Naive B cell (primary cell): ENCODE results near the gene OOSP1. TPM values are rescaled to one million over a fixed set of nuclear protein-coding genes. Genes with fewer than 3 reads are reported as not detected.
"Not testable (repeated sequence)": the region's sequence is repeated elsewhere in the genome, so short reads cannot be mapped to it uniquely, and the experiment has no call there.

Experiments used
- ATAC-seq, 2 donors: fragments of 150-1000 bp; cut with Tn5 transposase; 2 replicates each; pipeline ENCODE4 v1.10.0; 2021; ENCODE audit warnings: low read depth in 2 of 2, mild to moderate bottlenecking in 2 of 2, moderate library complexity in 2 of 2
- DNase-seq: peaks from one replicate; pipeline ENCODE4 v3.0.0; 2022
- H3K27ac Mint-ChIP-seq, 6 donors: one replicate each; pipeline ENCODE4 v1.8.0; 2020 to 2022; ENCODE audit warnings: mild to moderate bottlenecking in 6 of 6, mixed read lengths in 6 of 6, moderate library complexity in 5 of 6, inconsistent platforms in 2 of 6
- H3K27me3 Mint-ChIP-seq, 3 donors: one replicate each; pipeline ENCODE4 v1.8.0; 2021 to 2022; ENCODE audit warnings: mixed read lengths in 3 of 3, mild to moderate bottlenecking in 1 of 3
- H3K36me3 Mint-ChIP-seq, 2 donors: one replicate each; pipeline ENCODE4 v1.8.0; 2020 to 2022; ENCODE audit warnings: mixed read lengths in 2 of 2, inconsistent platforms in 1 of 2, mild to moderate bottlenecking in 1 of 2
- H3K4me1 Mint-ChIP-seq, 3 donors: one replicate each; pipeline ENCODE4 v1.8.0; 2020 to 2022; ENCODE audit warnings: mixed read lengths in 3 of 3, inconsistent platforms in 1 of 3, mild to moderate bottlenecking in 1 of 3, moderate library complexity in 1 of 3
- H3K4me3 Mint-ChIP-seq, 8 donors: one replicate each; pipeline ENCODE4 v1.8.0; 2020 to 2022; ENCODE audit warnings: mild to moderate bottlenecking in 8 of 8, mixed read lengths in 8 of 8, moderate library complexity in 8 of 8, inconsistent platforms in 2 of 8
- H3K9me3 Mint-ChIP-seq, 7 donors: one replicate each; pipeline ENCODE4 v1.8.0; 2020 to 2022; ENCODE audit warnings: mixed read lengths in 7 of 7, mild to moderate bottlenecking in 5 of 7, inconsistent platforms in 2 of 7, moderate library complexity in 1 of 7
- polyA plus RNA-seq, 6 donors: library from polyadenylated mRNA; unstranded; fragments of 300-500 nt; fragmentation: Illumina TruSeq; gene quantifications; one replicate each; pipeline ENCODE4 v1.2.3, GENCODE V29; 2021; ENCODE audit warnings: low read depth in 6 of 6

Gene OOSP1, protein sequence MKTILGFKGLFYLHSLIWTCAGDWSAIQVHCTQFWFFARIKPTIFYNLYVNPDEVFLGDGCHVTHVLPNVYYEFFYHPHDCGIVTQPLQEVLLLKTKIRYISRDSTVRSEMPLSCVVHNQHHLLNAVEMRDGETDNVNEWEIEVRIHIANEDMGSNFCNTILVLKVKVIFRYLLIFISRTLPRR
- polyA plus RNA-seq = not detected

DNA sequence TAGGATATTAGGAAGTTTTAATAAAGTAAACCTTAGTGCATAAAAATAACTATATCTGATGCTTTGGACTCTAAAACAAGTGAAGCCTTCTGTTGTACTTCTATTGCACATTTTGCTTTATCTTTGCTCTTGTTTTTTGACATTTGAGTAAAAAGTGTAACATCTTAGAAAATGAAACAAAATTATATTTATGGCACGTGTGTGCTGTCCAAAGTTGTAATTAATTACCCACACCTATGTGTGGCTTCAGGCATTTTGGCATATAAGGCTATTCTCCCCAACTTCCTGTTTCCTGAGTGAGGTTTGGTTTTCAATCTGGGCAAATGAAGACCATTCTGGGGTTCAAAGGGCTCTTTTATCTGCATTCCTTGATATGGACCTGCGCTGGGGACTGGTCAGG is at the start of gene OOSP1:
Gene OOSP1, plus strand, starts transcription at position 301 of the 400 bp plus-strand sequence. Its CDS starts 23 bp downstream, at position 324.
- DNase-seq (no peak), ATAC-seq (no peak)
- Mint-ChIP-seq H3K4me1 (peaks cover 9 to 17% (median 13%) of the 10 kb centered on the region in 3 donors), H3K36me3 (no peaks in the 10 kb centered on the region), H3K4me3 (peak within 1 kb of the TSS in 2 of 8 donors; percentile 35 to 69), H3K27me3 (peaks cover 0 to 5% (median 2%) of the 10 kb centered on the region in 3 donors), H3K27ac (no peak within 1 kb of the TSS), H3K9me3 (peaks cover 0 to 5% (median 0%) of the 10 kb centered on the region in 7 donors)

DNA sequence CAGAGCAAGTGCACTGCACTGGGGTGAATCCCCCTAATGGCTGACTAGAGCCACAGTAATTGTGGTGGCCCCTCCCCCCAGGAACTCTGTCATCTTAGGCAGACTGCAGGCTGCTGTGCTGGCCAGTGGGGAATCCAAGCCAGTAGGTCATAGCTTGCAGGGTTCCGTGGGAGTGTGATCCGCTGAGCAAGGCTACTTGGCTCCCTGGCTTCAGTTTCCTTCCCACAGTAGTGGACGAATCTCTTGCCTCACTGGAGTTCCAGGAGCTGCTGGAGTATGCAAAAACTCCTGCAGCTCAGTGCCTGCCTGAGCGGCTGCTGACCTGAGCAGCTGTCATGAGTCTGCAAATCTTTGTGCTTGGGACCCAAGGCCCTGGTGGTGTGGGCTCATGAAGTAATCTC is 46.5 kb upstream of the OOSP1 start:
- H3K9me3 Mint-ChIP-seq = peaks cover 19 to 46% (median 34%) of the 10 kb centered on the region in 7 donors
- H3K27me3 Mint-ChIP-seq = peaks cover 9 to 16% (median 9%) of the 10 kb centered on the region in 3 donors
- peaks cover 20 to 21% of the 10 kb centered on the region in 2 donors for H3K36me3 Mint-ChIP-seq

DNA sequence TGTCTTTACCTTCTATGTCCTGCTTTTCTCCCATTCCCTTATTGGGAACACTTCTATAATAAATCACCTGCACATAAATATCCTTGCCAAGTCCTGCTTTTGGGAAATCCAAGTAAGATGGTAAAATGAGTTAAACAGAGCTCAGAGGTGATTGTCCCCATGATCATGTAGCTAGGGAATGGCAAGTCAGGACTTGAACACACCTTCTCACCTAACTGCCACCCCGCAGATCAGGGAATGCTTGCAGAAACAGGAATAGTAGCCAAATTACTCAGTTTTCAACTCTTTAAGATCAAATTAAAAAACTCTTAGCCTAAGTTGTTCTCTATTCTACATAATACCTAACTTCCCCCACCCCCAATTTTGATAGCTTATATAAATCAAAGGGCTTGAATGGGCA is 43.6 kb upstream of the OOSP1 start:
- Mint-ChIP-seq H3K4me3 (no peak overlapping the region), H3K9me3 (peaks cover 5 to 20% (median 12%) of the 10 kb centered on the region in 7 donors), H3K27me3 (peaks cover 0 to 13% (median 9%) of the 10 kb centered on the region in 3 donors), H3K4me1 (no peaks in the 10 kb centered on the region), H3K36me3 (peaks cover 7 to 8% of the 10 kb centered on the region in 2 donors), H3K27ac (no peak overlapping the region)
- ATAC-seq (no peak), DNase-seq (no peak)

More for the DNA sequence above, 46.5 kb upstream of the OOSP1 start:
- H3K4me1 Mint-ChIP-seq = no peaks in the 10 kb centered on the region
- ATAC-seq = no peak
- H3K27ac Mint-ChIP-seq = no peak overlapping the region
- no peak overlapping the region for H3K4me3 Mint-ChIP-seq
- DNase-seq = no peak

DNA sequence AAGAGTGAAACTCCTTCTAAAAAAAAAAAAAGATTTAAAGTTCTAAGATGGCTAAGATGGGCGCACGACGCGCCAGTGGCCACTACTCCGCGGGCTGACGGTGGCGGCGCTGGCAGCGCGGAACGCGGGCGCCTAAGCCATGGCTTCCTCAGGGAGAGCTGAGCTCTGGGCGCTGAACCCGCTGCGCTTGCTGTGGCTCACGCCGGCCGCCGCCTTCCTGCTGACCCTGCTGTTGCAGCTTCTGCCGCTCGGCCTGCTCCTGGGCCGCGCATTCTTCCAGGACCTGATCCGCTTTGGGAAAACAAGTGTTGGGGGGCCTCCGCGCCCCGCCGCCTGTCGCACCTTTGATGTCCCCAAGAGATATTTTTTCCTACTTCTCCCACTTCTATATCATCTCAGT is 40.2 kb upstream of the OOSP1 start:
- no peaks in the 10 kb centered on the region for H3K36me3 Mint-ChIP-seq
- H3K27ac Mint-ChIP-seq = no peak overlapping the region
- ATAC-seq = no peak
- no peak for DNase-seq
- H3K4me1 Mint-ChIP-seq = no peaks in the 10 kb centered on the region
- H3K27me3 Mint-ChIP-seq = peaks cover 0 to 13% (median 9%) of the 10 kb centered on the region in 3 donors
- peaks cover 0 to 5% (median 0%) of the 10 kb centered on the region in 7 donors for H3K9me3 Mint-ChIP-seq
- no peak overlapping the region for H3K4me3 Mint-ChIP-seq

DNA sequence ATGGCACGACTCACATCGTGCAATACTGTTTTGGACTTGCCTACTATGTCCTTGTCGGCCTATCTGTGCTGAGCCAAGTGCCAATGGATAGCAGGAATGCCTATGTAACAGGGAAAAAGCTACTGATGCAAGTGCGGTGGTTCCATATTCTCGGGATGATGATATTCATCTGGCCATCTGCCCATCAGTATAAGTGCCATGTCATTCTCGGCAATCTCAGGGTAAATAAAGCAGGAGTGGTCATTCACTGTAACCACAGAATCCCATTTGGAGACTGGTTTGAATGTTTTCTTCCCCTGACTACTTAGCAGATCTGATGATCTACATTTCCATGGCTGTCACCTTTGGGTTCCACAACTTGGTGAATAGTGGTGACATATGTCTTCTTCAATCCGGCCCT is 39.6 kb upstream of the OOSP1 start:
- no peaks in the 10 kb centered on the region for H3K4me1 Mint-ChIP-seq
- DNase-seq (no peak), ATAC-seq (no peak)
- no peak overlapping the region for H3K4me3 Mint-ChIP-seq
- H3K27me3 Mint-ChIP-seq = peaks cover 0 to 13% (median 9%) of the 10 kb centered on the region in 3 donors
- H3K36me3 Mint-ChIP-seq = no peaks in the 10 kb centered on the region
- peaks cover 0 to 5% (median 2%) of the 10 kb centered on the region in 7 donors for H3K9me3 Mint-ChIP-seq
- no peak overlapping the region for H3K27ac Mint-ChIP-seq

DNA sequence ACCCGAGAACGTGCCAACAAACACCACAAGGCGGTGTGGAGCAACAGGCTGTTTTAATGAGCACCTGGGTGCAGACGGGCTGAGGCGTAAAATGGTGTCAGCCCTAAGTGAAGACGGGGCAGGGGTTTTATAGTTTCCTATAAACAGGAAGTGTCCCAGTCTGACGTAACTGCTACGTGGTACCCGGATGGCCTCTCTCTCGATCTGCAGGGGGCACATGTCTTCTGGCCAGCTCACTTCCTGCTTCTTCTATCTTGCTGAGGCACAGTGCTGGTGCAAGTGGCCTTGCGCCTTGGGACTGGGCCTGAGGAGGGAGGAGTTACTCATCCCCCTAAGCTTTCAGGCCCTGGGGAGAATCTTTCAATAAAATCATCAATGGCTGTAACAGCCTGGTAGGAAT is 38.7 kb upstream of the OOSP1 start:
- Mint-ChIP-seq H3K4me1 (no peaks in the 10 kb centered on the region), H3K9me3 (peaks cover 0 to 5% (median 2%) of the 10 kb centered on the region in 7 donors), H3K27ac (no peak overlapping the region), H3K27me3 (peaks cover 0 to 13% (median 9%) of the 10 kb centered on the region in 3 donors), H3K4me3 (no peak overlapping the region), H3K36me3 (no peaks in the 10 kb centered on the region)
- ATAC-seq = no peak
- no peak for DNase-seq

DNA sequence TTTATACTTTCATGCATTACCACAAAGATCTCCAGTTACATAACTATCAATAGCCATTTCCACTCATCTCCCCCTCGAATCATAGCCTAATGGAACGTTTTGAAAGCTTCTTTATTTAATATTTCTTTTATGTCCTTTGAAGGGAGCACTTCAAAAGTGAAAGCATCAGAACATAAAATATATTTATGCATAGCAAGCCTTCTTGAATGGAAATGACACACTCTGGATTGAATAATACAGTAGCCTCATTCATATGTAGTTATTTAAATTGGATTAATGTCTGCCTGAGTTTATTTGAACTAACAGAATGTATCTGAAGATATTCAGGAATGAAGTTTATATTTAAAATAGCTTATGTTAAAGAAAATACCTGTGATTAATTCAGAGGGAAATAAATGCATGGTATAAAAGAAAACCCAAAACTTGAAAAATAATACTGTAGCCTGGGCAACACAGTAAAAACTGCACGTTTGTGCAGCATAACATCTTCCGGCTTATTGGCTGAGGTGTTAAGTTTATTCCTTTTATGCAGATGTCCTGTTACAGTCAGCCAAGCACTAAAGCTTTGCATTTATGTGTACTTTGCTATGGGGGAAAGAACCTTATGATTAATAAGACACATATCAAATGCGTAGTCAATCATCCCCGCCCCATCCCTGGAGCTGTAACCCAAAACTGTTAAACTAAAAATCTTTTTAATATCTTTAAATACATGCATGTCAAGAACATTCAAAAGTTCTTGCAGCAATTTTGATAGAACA is 37.7 kb upstream of the OOSP1 start:
- DNase-seq = no peak
- Mint-ChIP-seq H3K4me1 (no peaks in the 10 kb centered on the region), H3K36me3 (no peaks in the 10 kb centered on the region), H3K9me3 (peaks cover 0 to 8% (median 4%) of the 10 kb centered on the region in 7 donors), H3K4me3 (no peak overlapping the region), H3K27ac (no peak overlapping the region), H3K27me3 (peaks cover 0 to 9% (median 4%) of the 10 kb centered on the region in 3 donors)
- no peak for ATAC-seq

DNA sequence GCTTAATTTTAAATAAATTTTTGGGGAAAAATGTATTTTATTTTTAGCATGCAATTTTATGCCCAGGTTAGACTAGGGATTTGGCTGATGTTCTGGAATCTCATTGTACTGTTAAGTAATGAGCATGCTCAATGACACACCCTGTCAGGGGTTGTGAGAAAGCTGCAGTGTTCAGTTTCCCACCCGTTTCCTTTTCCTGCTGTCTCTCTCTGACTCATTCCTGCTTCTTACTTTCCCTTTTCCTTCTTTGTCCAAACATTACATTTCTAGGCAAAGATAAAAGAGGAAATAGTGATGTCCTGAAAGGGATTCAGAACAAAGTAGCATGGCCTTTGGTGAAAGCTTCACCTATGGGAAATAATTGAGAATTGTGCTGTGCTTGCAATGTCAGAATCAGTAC is 36.9 kb upstream of the OOSP1 start:
- H3K36me3 Mint-ChIP-seq = no peaks in the 10 kb centered on the region
- H3K4me1 Mint-ChIP-seq = no peaks in the 10 kb centered on the region
- no peak for ATAC-seq
- DNase-seq = no peak
- no peak overlapping the region for H3K4me3 Mint-ChIP-seq
- peaks cover 0 to 16% (median 5%) of the 10 kb centered on the region in 7 donors for H3K9me3 Mint-ChIP-seq
- no peak overlapping the region for H3K27ac Mint-ChIP-seq
- H3K27me3 Mint-ChIP-seq = peaks cover 0 to 8% (median 0%) of the 10 kb centered on the region in 3 donors

DNA sequence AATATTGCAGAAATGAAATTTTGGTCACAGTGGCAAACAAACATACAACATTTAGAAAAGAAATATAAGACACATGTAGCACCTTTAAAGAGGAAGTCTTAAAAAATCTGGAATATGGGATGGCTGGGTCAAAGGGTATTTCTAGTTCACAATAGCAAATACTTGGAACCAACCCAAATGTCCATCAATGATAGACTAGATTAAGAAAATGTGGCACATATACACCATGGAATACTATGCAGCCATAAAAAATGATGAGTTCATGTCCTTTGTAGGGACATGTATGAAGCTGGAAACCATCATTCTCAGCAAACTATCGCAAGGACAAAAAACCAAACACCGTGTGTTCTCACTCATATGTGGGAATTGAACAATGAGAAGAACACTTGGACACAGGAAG is 34.7 kb upstream of the OOSP1 start:
- not testable (repeated sequence) for ATAC-seq, H3K27me3 Mint-ChIP-seq, H3K27ac Mint-ChIP-seq, H3K36me3 Mint-ChIP-seq, H3K4me3 Mint-ChIP-seq, H3K4me1 Mint-ChIP-seq, DNase-seq
- H3K9me3 Mint-ChIP-seq = peaks cover 0 to 15% (median 7%) of the 10 kb centered on the region in 7 donors

DNA sequence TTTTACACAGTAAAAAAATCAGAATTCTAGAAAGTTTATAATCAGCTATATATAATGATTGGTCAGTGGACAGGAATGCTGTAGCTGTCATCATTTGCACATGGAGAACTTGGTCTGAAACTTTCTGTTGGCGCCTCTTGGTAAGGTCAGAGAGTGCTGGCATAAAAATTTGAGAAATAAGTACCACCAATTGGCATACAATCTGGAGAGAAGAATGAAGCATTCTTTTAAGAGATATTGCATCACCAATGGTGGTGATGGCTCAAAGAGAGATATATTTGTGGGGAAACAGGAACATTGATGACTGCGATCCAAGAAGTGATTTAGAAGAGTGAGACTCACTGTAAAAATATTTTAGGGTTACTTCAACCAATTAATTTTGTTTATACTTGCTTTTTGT is 19.8 kb upstream of the OOSP1 start:
- H3K9me3 Mint-ChIP-seq = peaks cover 22 to 85% (median 49%) of the 10 kb centered on the region in 7 donors
- ATAC-seq (no peak), DNase-seq (no peak)
- H3K4me1 Mint-ChIP-seq = no peaks in the 10 kb centered on the region
- H3K36me3 Mint-ChIP-seq = peaks cover 20 to 35% of the 10 kb centered on the region in 2 donors
- no peak overlapping the region for H3K4me3 Mint-ChIP-seq
- H3K27me3 Mint-ChIP-seq = peaks cover 0 to 10% (median 0%) of the 10 kb centered on the region in 3 donors
- H3K27ac Mint-ChIP-seq = no peak overlapping the region

DNA sequence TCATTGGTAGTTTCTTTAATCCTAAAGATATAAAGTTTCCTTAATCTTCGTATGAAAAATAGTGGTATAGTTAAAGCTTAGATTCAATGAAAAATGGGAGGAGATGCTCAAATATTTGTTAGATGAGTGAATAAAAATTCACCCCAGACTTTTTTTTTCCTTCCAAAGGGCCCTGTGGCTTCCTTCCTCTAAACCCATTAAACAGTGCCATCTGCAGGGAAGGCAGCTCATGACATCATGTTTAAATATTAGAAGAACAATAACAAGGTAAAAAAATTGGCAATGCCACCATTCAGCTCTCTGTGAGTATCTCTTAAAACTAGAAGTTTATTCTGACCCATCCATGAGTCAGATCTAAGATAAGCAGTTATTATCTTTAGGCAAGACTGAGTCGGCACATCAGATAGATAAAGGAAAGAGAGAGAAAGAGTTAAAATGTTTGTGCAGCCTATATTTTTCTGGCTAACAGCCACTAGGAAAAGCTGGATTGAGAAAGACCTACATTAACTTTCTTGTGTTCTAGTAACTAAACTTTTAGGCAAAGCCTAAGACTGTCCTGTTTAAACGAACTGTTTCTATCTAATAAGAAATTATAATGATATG is 19.1 kb upstream of the OOSP1 start:
- Mint-ChIP-seq H3K27ac (no peak overlapping the region), H3K27me3 (peaks cover 0 to 8% (median 0%) of the 10 kb centered on the region in 3 donors), H3K9me3 (peaks cover 25 to 87% (median 55%) of the 10 kb centered on the region in 7 donors), H3K4me1 (no peaks in the 10 kb centered on the region), H3K36me3 (peaks cover 20 to 41% of the 10 kb centered on the region in 2 donors), H3K4me3 (no peak overlapping the region)
- ATAC-seq (no peak), DNase-seq (no peak)

DNA sequence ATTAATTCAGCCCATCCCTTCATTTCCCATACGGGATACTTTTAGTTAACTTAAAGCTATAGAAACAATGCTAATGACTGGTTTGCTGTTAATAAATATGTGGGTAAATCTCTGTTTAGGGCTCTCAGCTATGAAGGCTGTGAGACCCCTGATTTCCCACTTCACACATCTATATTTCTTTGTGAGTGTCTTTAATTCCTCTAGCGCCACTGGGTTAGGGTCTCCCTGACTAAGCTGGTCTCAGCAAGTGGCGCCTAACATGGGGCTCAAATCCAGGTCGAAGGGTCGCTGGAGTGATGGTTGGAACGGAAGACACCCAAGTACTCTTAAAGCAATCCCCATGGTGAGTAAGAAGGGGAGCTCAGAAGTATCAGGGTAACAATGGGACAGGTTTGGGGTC is 14.4 kb upstream of the OOSP1 start:
- Mint-ChIP-seq H3K4me1 (no peaks in the 10 kb centered on the region), H3K9me3 (peaks cover 35 to 97% (median 74%) of the 10 kb centered on the region in 7 donors), H3K27ac (no peak overlapping the region), H3K27me3 (no peaks in the 10 kb centered on the region), H3K36me3 (peaks cover 24 to 57% of the 10 kb centered on the region in 2 donors), H3K4me3 (no peak overlapping the region)
- DNase-seq (no peak), ATAC-seq (no peak)

DNA sequence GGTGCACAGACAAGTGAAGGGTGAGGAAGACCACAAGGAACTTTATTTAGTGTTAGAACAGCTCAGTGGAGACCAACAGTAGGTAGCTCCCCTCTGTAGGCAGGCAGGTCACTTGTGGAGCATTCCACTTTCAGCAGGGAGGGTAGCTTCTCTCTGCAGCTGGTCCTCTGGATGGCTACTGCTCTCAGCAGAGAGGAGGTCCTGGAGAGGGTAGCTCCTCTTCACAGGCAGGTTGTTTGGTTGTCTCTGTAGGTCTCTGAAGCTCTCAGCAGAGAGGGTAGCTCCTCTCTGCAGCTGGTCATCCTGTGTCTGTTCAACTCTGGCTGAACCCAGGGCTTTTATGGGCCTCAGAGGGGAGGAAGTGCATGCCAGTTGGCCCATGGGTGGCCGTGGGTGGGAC is 6.5 kb upstream of the OOSP1 start:
- Mint-ChIP-seq H3K36me3 (peaks cover 13 to 29% of the 10 kb centered on the region in 2 donors), H3K27me3 (peaks cover 0 to 5% (median 0%) of the 10 kb centered on the region in 3 donors), H3K4me3 (no peak overlapping the region), H3K4me1 (no peaks in the 10 kb centered on the region), H3K9me3 (peaks cover 5 to 47% (median 32%) of the 10 kb centered on the region in 7 donors), H3K27ac (no peak overlapping the region)
- DNase-seq (no peak), ATAC-seq (no peak)
